ENCODE data around the gene RBMXL2. TPM values are rescaled to one million over a fixed set of nuclear protein-coding genes. Genes with fewer than 3 reads are reported as not detected.

RBMXL2 gene
- total RNA-seq, 6 donors from 2014 or later: 0.33 TPM; not detected in 5

DNA sequence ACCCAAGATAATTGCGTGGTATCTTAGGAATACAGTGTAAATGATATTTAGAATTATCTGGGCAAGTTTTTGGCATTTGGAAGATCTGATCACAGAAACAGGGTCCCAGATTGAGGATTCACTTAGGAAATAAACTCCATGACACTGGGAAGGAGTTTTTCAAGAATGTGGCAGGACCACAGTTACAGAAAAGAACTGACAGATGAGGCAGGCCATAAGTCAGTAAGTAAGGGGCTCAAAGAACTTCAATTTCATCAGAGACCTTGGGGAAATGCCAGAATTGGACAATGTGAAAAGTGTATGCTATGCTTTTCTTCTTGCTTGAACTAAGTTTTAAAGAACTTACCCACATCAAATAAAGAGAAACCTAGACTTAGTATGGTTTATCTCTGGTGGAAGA lies 49.3 kb downstream of the RBMXL2 start:
- ATAC-seq (ENCODE audit: low FRiP score in 2 of 2): no peak

More for the DNA sequence above, 49.3 kb downstream of the RBMXL2 start:
- H3K27ac ChIP-seq: no peak overlapping the region
- WGBS, 2 donors: 88 to 96% methylated on average over 1 of the region's 1 CpG
- no peaks in the 10 kb centered on the region for H3K4me1 ChIP-seq
- no peak for DNase-seq
- H3K4me3 ChIP-seq: no peak overlapping the region
- H3K9me3 ChIP-seq: no peaks in the 10 kb centered on the region
- H3K27me3 ChIP-seq: no peaks in the 10 kb centered on the region
- H3K36me3 ChIP-seq: no peaks in the 10 kb centered on the region
- TF ChIP-seq POLR2AphosphoS5 (IDR thresholded peaks at IDR 0.05): no peak
- TF ChIP-seq POLR2A (IDR thresholded peaks at IDR 0.05): no peak
- TF ChIP-seq EP300 (IDR thresholded peaks at IDR 0.05): no peak
- no peak for TF ChIP-seq CTCF (IDR thresholded peaks at IDR 0.05)

Other genes with a start within 250 kb of the RBMXL2 start
- gene OR10A5, start 243.3 kb upstream of the RBMXL2 start, total RNA-seq: not detected
- gene OR10A2, start 225.9 kb upstream of the RBMXL2 start, total RNA-seq: not detected
- gene OR10A4, start 212.4 kb upstream of the RBMXL2 start, total RNA-seq: not detected
- 1 to 10 TPM in 2 of 6 donors, under 1 TPM in 1, not detected in 3; 0.46 to 4.2 (median 1.5) TPM for gene OR2D2, start 196.5 kb upstream of the RBMXL2 start, total RNA-seq
- not detected for gene OR2D3, start 168.0 kb upstream of the RBMXL2 start, total RNA-seq
- gene ZNF215, start 162.6 kb upstream of the RBMXL2 start, total RNA-seq: 1 to 10 TPM in 4 of 6 donors, under 1 TPM in 2; 0.55 to 4.0 (median 2.2) TPM
- 1 to 10 TPM in 5 of 6 donors, under 1 TPM in 1; 0.33 to 9.0 (median 2.5) TPM for gene ZNF214, start 68.7 kb upstream of the RBMXL2 start, total RNA-seq
- gene NLRP14, start 68.5 kb upstream of the RBMXL2 start, total RNA-seq: 1 to 10 TPM in 1 of 6 donors, under 1 TPM in 3, not detected in 2; 0.11 to 1.0 (median 0.22) TPM
- gene SYT9, start 162.9 kb downstream of the RBMXL2 start, total RNA-seq: under 1 TPM in 2 of 6 donors, not detected in 4; 0.27 to 0.30 TPM